Measurements from ENCODE around the gene IFNG-AS1.

The IFNG-AS1 gene

DNA sequence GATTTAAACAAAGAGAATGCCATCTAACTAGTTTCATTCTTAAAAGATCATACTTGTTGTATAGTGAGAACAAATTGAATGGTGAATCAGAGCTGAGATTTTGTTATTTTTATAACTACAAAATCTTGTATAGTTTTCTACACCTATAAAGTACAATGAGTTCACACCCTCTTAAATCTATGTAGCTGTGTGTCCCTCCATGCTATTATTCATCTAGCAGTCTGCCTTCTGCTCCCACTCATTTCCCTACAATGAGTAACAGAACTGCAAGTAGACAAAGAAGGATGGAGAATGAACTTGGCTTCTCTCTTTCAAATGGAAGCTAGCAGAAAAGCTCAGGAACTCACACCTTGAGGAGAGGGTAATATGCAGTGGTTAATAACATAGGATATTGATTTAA lies 7.1 kb downstream of the IFNG-AS1 start:
- no peak for DNase-seq

DNA sequence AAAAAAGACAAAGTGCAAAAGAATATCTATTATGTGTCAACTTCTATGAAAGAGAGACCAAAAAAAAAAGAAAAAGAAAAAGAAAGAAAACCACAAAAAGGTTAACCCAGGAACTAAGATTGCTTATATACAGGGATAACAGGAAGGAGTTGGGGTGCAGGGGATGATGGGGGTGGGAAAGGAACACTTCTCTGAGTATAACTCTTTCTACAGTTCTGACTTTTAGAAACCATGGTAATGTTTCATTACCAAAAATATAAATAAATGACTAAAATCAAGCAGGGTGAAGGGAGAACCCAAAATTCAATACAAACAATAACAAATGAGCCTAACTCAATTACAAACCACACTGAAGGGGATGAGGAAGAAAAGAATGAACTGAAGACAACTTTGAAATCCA lies 9.1 kb downstream of the IFNG-AS1 start:
- DNase-seq = no peak

- DNase-seq = no peak
Measured at GRCh38 chr12:67999244-67999643, 10.0 kb downstream of the IFNG-AS1 start.

DNA sequence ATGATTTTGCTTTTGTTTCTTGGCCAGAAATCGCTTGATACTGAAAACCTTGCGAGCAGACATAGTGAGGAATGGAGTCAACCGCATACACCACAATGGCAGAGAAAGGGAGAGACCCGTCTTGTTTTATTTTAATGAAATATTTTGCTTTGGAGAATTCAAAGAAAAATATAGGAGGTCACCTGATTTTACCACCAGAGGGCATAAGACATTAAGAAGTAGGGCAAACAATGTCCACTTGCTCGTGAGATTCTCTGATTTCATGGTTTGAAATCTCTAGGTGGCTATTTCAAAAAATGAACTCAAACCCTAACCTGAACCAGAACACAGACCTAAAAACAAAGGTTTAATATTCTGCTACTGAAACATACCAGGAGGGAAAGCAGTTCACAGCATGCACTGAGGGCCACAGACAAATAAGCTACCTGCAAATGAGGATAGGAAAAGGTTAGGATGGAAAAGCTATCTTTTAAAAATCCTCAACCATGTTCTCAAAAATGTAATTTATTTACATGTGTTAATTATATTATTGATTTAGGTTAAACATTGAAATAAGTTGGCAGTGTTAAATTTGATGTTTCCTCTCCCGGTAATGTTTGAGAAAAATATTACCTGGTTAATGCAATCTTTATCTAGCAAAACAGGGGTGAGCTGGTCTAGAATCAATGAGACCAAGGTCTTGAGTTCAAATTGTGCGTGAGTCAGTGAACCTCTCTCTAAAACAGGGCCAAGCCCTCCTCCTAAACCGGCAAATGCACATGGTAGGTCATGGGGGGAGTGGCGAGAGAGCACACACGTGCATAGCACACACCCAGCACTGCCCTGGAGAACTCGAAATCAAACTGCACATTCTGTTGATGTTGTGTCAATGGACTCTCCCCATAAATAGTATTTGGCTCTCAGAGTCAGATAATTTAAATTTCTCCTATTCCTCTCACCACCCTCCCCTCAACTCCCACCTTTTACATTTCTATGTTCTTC lies 12.5 kb downstream of the IFNG-AS1 start:
- DNase-seq = no peak

- DNase-seq = no peak
Measured at GRCh38 chr12:68003777-68004176, 14.5 kb downstream of the IFNG-AS1 start.

DNA sequence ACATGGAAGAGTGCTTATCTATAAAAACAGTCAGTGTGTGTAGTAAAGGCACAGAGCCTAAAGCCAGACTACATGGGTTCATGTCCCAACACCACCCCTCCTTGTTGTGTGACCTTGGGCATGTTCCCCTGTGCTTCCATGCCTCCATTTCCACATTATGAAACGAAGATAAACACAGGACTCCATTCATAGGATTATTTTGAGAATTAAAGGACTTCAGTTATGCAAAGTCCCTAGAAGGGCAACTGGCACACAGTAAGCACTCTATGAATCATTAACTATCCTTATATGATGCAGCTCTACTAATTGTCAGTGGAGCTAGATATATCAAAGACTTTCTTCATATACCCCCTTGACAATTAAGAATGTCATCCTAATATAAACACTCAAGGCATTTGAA lies 17.8 kb downstream of the IFNG-AS1 start:
- no peak for DNase-seq

DNA sequence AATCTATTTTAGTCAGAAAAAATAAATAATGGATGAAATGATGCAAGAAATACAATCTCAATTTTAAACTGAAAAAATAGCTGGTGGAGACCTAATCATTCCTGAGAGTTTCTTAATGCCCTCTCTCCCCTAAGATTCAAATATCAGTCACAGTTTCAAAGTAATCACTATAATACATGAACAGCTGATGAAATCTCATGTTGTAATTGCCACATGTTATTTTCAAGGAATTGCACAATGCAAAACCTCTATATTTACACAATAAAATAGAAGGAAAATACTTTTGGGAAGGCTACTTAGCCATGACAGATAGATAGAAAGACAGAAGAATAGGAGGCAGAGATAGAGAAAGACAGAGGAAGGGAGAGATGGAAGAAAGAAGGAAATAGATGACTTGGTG lies 18.2 kb downstream of the IFNG-AS1 start:
- DNase-seq = no peak

- no peak for DNase-seq
Measured at GRCh38 chr12:68011206-68011881, 22.1 kb downstream of the IFNG-AS1 start.

GRCh38 chr12:68011882-68012207 lies 22.6 kb downstream of the IFNG-AS1 start:
- no peak for DNase-seq

DNA sequence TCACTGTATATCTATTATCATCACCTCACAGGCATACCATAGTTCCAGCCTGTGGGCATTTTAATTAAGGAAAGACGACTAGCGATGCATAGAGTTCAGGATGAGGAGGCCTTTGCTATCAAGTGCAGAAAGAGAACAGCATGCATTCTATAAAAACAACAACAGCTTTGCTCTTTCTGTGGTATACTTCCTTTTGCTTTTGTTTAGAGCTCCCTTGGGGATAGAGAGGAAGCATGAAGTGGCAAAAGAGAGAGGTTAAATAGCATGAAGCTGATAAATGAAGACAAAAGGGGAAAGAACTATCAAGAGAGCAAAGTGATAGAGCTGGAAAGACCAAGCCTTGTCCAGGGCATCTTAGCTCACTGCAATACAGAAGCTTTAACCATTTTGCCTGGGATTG lies 23.5 kb downstream of the IFNG-AS1 start:
- DNase-seq = no peak

DNA sequence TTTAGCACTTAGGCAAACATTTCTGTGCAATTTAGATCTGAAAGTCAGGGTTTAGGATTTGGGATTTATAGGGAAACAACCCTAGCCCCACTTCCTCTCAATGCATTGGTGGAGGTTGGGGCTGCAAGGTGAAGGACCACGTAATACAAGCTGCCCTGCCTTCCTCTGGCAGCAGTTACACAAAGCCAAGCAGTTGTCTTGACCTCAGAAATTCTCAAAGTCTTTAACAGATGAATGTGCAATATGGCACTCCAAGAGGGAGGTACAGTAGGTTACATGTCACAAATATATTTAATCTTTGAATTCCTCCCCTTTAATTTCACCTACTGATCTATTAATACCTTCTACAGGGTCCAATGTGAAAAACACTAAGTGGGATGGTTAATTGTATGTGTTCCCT lies 23.9 kb downstream of the IFNG-AS1 start:
- DNase-seq = no peak

GRCh38 chr12:68016136-68016535 lies 26.9 kb downstream of the IFNG-AS1 start:
- DNase-seq = no peak

DNA sequence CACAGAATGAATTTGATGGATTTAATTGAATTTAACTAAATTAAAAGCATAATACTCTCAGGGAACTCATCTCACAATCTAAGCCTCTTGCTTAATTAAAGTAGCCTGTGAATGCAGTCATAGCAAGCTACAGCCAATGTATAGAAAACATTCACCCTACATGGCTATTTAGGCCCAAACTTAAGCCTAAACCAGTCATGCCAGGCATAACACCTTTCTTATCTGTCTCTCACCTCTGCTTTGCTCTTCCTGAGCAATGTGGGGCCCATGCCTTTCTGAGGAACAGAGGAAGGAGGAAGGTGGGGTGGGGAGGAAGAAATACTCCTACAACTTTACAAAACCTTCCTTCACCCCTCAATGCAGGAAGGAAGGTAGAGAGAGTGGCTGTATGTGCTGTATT lies 29.1 kb downstream of the IFNG-AS1 start:
- no peak for DNase-seq

DNA sequence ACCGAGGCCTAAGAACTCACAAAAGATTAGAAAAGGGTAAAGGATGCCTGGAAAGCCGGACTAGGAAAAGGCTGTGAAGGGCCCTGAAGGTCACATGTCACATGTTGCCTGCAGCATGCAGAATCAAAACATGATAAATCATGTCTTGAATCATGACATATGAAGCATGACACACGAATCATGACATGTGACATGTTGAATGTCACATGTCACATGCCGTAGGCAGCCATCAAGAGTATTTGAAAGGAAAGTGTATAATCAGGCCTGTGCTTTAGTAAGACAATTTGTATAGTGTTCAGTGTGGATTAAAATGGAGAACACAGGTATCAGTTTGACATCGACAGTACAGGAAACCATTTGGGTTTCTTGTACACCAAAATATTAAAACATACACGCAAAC lies 30.8 kb downstream of the IFNG-AS1 start:
- no peak for DNase-seq

- DNase-seq = no peak
Measured at GRCh38 chr12:68020699-68021098, 31.5 kb downstream of the IFNG-AS1 start.

DNA sequence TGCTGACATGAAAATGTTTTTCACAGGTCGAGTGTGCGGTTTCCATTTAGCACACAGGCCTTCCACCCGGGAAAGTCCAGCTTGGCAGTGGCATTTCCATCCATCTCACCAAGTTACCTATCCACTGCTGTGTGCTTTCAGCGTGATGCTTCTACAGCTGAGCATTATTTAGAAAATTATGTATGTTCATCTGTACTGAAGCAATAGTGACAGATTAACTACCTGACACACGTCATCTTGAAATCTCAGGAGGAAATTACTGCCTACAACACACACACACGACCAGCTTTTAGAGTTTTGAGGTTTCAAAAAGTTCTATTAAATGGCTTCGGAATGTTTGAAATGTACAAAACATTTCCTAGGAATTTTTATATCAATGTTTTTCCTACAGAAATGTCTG lies 39.4 kb downstream of the IFNG-AS1 start:
- DNase-seq = no peak

DNA sequence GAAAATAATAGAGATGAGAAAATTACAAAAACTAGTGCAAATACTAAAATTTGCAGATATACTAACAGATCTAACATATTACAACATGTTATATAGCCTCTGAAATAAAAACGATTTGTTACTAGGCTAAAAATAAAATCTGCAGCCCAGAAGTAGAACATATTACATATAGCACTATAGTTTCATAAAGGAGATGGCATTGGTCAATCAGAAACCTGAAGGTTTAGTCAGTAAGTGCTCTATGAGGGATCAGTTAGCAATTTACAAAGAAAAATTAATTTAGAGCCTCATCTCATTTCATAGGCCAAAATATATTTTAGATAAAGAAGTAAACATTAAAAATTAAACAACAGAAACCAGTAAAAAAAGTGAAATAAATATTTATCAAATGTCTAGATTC lies 41.0 kb downstream of the IFNG-AS1 start:
- no peak for DNase-seq

DNA sequence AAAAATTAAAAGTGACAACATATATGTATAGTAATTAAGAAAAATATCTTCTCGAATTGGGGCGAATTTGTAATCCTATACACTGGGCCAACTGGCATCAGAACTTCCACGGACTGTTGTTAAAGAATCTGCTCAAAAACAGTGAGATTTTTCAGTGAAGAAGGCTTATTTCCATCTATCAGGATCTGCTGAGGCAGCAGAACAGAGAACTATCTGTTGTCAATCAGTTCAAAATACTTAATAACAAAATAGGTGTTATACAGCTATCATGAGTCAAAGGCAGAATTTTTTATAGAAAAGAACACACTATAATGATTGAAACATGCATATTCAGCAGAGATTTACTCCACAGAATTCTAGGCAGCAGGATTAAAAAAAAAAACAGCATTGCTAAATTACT lies 41.9 kb downstream of the IFNG-AS1 start:
- DNase-seq = no peak

DNA sequence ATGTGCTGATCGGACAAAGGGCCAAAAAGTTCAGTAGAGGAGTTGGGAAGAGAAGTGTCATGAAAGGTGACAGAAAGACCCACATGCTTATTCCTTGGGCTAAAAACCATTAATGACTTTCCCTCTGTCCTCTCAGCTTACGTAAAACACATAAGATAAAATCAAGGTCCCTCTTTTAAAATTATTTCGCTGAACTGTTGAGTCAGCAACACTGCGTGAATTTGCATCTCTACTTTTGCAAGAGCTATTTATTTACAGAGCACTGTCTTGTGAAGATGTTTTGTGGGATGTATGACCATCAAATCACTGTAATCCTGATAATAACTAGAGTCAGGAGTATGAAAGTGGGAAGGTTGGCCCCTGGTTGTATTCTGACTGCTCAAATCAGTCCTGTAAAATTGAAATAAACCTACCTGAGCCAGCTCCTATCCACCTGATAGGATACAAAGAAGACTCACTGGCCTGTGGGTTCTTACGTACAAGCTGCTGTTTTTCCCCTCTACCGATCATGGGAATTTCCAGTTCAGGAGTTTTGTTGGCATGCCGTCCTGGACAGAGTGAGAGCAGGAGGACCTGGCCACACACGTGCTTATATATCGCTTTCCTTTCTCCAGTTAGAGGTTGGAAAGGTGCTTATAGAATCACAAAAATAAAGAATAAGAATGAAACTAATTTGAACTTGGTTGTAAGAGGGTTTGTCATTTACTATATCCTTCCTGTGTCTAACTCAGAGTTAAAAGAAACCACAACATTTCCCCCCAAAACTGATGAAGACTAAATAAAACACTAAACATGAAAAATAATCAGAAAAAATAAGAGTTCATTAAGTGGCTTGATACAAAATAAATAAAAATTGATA lies 42.9 kb downstream of the IFNG-AS1 start:
- no peak for DNase-seq

DNA sequence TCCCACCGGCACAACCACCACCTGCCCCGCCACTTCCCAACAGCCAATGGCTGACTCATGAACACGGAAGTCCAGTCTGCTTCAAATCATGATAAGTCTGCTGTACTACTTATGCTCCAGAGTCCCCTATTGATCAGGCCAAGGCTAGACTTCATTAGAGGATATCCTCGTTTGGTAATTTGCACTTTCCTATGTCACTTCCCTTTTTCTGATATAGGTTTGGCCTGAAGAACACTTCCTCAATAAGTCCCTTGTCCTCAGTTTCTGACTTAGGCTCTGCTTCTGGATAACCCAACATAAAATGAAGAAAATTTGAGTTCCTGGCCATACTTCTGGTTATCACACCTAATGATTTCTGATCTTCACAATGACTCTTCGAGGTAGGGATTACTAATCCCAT lies 45.3 kb downstream of the IFNG-AS1 start:
- DNase-seq = no peak

DNA sequence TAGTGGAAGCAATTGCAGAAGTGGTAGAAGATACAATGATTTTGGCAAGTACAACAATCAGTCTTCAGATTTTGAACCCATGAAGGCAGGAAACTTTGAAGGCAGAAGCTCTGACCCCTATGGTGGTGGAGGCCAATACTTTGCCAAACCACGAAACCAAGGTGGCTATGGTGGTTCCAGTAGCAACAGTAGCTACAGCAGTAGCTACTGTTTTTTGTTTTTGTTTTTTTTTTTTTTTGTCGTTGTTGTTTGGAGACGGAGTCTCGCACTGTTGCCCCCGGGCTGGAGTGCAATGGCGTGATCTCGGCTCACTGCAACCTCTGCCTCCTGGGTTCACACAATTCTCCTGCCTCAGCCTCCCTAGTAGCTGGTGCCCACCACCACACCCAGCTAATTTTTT lies 47.4 kb downstream of the IFNG-AS1 start:
- DNase-seq = no peak

- no peak for DNase-seq
Measured at GRCh38 chr12:68037616-68038255, 48.5 kb downstream of the IFNG-AS1 start.

GRCh38 chr12:68038650-68039049 lies 49.4 kb downstream of the IFNG-AS1 start:
- no peak for DNase-seq

Measured in activated T-cell treated with anti-CD3 and anti-CD28 coated beads, Interleukin-2, amount 50 U/mL, for 1 hour (primary cell).